SK-N-SH (cell line): ENCODE results near the gene MBP.

ENCODE experiments used
- CHD2 ChIP-seq: fragments of 150-350 bp; IDR thresholded peaks from 2 replicates; pipeline ENCODE4 v1.6.1; 2018; ENCODE audit warnings: low read length; ENCODE audit not compliant: partially characterized antibody
- CTCF ChIP-seq: fragments of 200-600 bp; sonication (generic); IDR thresholded peaks from 2 replicates; pipeline ENCODE4 v1.6.1; 2017; ENCODE audit warnings: antibody characterized with exemption, mild to moderate bottlenecking, moderate library complexity
- RAD21 ChIP-seq: IDR thresholded peaks from 2 replicates; pipeline ENCODE4 v1.6.1; 2012; ENCODE audit warnings: mild to moderate bottlenecking, low read length
- YY1 ChIP-seq: IDR thresholded peaks from 2 replicates; pipeline ENCODE4 v1.4.0; 2012; ENCODE audit warnings: low read depth, mild to moderate bottlenecking

GRCh38 chr18:76994086-76994654 is 138.4 kb downstream of the MBP start:
- TF ChIP-seq CTCF, result no peak
- TF ChIP-seq YY1, result no peak
- no peak for TF ChIP-seq RAD21
- TF ChIP-seq CHD2, result no peak
